Measurements from ENCODE around the gene FAM204A.

The FAM204A gene

GRCh38 chr10:118370499-118370898 lies 28.4 kb upstream of the FAM204A start:
- H3K4me3 Mint-ChIP-seq, result no peak overlapping the region
- peaks cover 17% of the 10 kb centered on the region for H3K9me3 Mint-ChIP-seq
- H3K27ac Mint-ChIP-seq, result no peak overlapping the region

DNA sequence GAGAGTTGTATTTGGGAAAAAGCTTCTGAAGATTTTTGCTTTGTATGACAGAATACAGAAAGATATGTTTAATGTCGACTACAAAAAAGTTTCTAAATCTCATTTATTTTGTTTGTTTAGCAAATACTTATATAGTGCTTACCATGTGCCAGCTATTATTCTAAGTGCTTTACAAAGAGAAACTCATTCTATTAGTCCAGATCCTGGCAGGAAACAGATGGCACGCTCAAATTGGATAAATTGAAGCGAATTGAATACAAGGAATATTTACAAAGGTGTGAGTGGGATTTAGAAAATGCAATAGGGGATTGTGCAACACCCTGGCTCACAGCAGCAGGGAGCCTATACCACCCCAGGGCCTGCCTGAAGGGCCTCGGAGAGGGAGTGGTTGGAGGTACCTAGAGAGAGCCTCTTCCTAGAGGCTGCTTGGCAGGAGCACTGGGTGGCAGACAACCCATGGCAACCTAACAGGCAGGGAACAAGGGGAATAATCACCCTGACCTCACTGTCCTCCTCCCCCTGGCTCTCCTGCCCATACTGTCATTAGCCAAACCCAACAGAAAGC lies 27.6 kb upstream of the FAM204A start:
- peaks cover 24% of the 10 kb centered on the region for H3K9me3 Mint-ChIP-seq
- no peak overlapping the region for H3K4me3 Mint-ChIP-seq
- no peak overlapping the region for H3K27ac Mint-ChIP-seq
- peaks cover 11% of the 10 kb centered on the region for H3K27me3 Mint-ChIP-seq (ENCODE audit: low read depth, poor library complexity)
- no peaks in the 10 kb centered on the region for H3K4me1 Mint-ChIP-seq
- TF ChIP-seq, protein P1, sequence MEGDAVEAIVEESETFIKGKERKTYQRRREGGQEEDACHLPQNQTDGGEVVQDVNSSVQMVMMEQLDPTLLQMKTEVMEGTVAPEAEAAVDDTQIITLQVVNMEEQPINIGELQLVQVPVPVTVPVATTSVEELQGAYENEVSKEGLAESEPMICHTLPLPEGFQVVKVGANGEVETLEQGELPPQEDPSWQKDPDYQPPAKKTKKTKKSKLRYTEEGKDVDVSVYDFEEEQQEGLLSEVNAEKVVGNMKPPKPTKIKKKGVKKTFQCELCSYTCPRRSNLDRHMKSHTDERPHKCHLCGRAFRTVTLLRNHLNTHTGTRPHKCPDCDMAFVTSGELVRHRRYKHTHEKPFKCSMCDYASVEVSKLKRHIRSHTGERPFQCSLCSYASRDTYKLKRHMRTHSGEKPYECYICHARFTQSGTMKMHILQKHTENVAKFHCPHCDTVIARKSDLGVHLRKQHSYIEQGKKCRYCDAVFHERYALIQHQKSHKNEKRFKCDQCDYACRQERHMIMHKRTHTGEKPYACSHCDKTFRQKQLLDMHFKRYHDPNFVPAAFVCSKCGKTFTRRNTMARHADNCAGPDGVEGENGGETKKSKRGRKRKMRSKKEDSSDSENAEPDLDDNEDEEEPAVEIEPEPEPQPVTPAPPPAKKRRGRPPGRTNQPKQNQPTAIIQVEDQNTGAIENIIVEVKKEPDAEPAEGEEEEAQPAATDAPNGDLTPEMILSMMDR (IDR thresholded peaks at IDR 0.05), result no peak
- peaks cover 9% of the 10 kb centered on the region for H3K36me3 Mint-ChIP-seq (ENCODE audit: low read depth)
- DNase-seq, result no peak

More at GRCh38 chr10:118370499-118370898, 28.4 kb upstream of the FAM204A start:
- TF ChIP-seq, protein P1 (IDR thresholded peaks at IDR 0.05), result no peak
- Mint-ChIP-seq H3K27me3 (ENCODE audit: low read depth, poor library complexity) (peaks cover 11% of the 10 kb centered on the region), H3K4me1 (no peaks in the 10 kb centered on the region), H3K36me3 (ENCODE audit: low read depth) (peaks cover 5% of the 10 kb centered on the region)
- no peak for DNase-seq

DNA sequence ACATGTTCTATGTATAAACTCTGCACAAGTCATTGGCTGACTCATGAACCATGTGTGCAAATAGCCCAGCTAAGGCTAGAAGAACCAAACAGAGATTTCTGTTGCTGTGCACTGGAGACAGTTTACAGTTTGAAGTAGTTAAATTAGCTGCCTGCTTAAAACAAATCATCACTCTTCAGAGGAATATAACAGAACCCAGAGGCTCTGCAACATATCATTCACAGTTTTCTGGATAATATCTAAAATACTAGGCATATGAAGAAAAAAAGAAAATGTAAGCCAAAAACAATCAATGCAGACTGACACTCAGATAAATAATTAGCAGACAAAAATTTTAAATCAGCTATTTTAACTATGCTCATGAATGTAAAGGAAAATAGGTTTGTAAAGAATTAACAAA lies 23.6 kb upstream of the FAM204A start:
- no peak overlapping the region for H3K27ac Mint-ChIP-seq
- H3K9me3 Mint-ChIP-seq, result peaks cover 24% of the 10 kb centered on the region
- TF ChIP-seq, protein P1 (IDR thresholded peaks at IDR 0.05), result no peak
- peaks cover 3% of the 10 kb centered on the region for H3K27me3 Mint-ChIP-seq (ENCODE audit: low read depth, poor library complexity)
- H3K36me3 Mint-ChIP-seq (ENCODE audit: low read depth), result peaks cover 9% of the 10 kb centered on the region
- no peak overlapping the region for H3K4me3 Mint-ChIP-seq
- DNase-seq, result no peak
- H3K4me1 Mint-ChIP-seq, result no peaks in the 10 kb centered on the region

DNA sequence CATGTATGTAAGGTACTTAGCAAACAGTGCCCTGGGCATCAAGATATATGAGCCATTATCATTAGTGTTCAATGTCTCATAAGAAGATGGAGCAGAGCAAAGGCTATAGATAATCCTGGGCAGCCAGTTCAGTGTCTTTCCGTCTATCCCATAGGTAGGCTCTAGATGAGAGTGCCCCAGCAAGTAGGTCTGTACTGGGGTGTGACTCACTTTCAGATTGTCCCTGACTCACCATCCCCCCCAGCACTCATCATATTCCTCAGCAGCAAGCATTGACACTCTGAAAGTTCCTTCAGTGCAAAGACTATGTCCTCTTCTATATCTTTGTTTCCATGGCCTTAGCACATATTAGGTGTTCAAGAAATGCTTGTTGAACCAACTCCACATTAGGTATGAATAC lies 20.0 kb upstream of the FAM204A start:
- no peaks in the 10 kb centered on the region for H3K4me1 Mint-ChIP-seq
- H3K9me3 Mint-ChIP-seq, result peaks cover 18% of the 10 kb centered on the region
- H3K27ac Mint-ChIP-seq, result no peak overlapping the region
- H3K4me3 Mint-ChIP-seq, result no peak overlapping the region
- DNase-seq, result no peak
- peaks cover 9% of the 10 kb centered on the region for H3K27me3 Mint-ChIP-seq (ENCODE audit: low read depth, poor library complexity)
- peaks cover 9% of the 10 kb centered on the region for H3K36me3 Mint-ChIP-seq (ENCODE audit: low read depth)
- TF ChIP-seq, protein P1 (IDR thresholded peaks at IDR 0.05), result no peak

GRCh38 chr10:118358327-118358726 lies 16.2 kb upstream of the FAM204A start:
- Mint-ChIP-seq H3K4me3 (no peak overlapping the region), H3K4me1 (no peaks in the 10 kb centered on the region), H3K27me3 (ENCODE audit: low read depth, poor library complexity) (peaks cover 12% of the 10 kb centered on the region), H3K9me3 (no peaks in the 10 kb centered on the region), H3K36me3 (ENCODE audit: low read depth) (no peaks in the 10 kb centered on the region), H3K27ac (no peak overlapping the region)
- no peak for DNase-seq
- TF ChIP-seq, protein P1 (IDR thresholded peaks at IDR 0.05), result no peak

GRCh38 chr10:118357841-118358240 lies 15.7 kb upstream of the FAM204A start:
- Mint-ChIP-seq H3K9me3 (no peaks in the 10 kb centered on the region), H3K27ac (no peak overlapping the region), H3K4me3 (no peak overlapping the region), H3K27me3 (ENCODE audit: low read depth, poor library complexity) (peaks cover 12% of the 10 kb centered on the region), H3K36me3 (ENCODE audit: low read depth) (no peaks in the 10 kb centered on the region), H3K4me1 (no peaks in the 10 kb centered on the region)
- no peak for DNase-seq
- TF ChIP-seq, protein P1 (IDR thresholded peaks at IDR 0.05), result no peak

All from nephron progenitor cell (in vitro differentiated cells).